ENCODE measurements around the gene CHRNA10.

The CHRNA10 gene

DNA sequence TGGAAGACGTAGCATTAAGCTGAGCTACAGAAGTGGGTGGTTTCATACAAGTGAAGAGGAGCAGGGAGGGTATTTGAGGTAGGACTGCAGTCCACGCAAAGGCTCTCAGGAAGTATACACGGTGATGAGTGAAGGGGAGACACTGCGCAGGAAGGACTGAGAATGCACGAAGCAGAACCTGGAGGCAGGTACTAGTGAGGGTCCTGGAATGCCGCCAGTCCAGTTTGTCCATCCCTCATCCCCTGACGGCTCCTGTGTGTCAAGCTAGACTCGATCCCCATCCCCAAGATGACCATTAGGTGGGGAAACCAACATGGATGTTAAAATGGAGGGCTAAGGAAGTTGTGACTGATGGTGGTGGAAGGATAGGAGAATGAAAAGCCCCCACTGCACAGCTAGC lies 53.2 kb downstream of the CHRNA10 start:
- Mint-ChIP-seq H3K36me3 (ENCODE audit: insufficient read depth) (no peaks in the 10 kb centered on the region), H3K9me3 (no peaks in the 10 kb centered on the region), H3K4me1 (peaks cover 13% of the 10 kb centered on the region), H3K27me3 (peaks cover 13% of the 10 kb centered on the region), H3K27ac (ENCODE audit: low read depth) (no peak overlapping the region), H3K4me3 (no peak overlapping the region)
- no peak for ATAC-seq (replicated peaks; ENCODE audit: extremely low read depth, poor library complexity, severe bottlenecking)
- no peak for DNase-seq (ENCODE audit: low spot score in 2 of 2)

DNA sequence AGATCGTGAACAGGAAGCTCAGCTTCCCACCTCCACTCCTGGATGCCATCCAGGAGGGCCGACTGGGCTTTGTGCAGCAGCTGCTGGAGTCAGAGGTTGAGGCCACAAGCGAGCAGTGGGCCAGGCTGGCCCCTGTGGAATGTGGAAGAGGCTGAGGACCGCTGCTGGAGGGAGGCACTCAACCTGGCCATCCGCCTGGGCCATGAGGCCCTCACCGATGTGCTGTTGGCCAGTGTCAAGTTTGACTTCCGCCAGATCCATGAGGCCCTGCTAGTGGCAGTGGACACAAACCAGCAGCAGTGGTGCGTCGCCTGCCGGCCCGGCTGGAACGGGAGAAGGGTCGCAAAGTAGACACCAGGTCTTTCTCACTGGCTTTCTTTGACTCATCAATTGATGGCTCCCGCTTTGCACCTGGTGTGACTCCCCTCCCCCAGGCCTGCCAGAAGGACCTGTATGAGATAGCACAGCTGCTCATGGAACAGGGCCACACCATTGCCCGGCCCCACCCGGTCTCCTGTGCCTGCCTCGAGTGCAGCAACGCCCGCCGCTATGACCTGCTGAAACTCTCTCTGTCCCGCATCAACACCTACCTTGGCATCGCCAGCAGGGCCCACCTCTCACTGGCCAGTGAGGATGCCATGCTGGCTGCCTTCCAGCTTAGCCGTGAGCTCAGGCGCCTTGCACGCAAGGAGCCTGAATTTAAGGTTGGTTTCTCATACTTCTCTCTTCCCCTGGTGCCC lies 54.3 kb downstream of the CHRNA10 start:
- ATAC-seq (replicated peaks; ENCODE audit: extremely low read depth, poor library complexity, severe bottlenecking) (no peak), DNase-seq (ENCODE audit: low spot score in 2 of 2) (no peak)
- Mint-ChIP-seq H3K27me3 (peaks cover 13% of the 10 kb centered on the region), H3K27ac (ENCODE audit: low read depth) (no peak overlapping the region), H3K4me1 (peaks cover 13% of the 10 kb centered on the region), H3K4me3 (no peak overlapping the region), H3K9me3 (no peaks in the 10 kb centered on the region), H3K36me3 (ENCODE audit: insufficient read depth) (no peaks in the 10 kb centered on the region)

GRCh38 chr11:3615998-3616397 lies 55.2 kb downstream of the CHRNA10 start:
- H3K9me3 Mint-ChIP-seq = no peaks in the 10 kb centered on the region
- H3K4me1 Mint-ChIP-seq = peaks cover 13% of the 10 kb centered on the region
- DNase-seq (ENCODE audit: low spot score in 2 of 2) = no peak
- no peak for ATAC-seq (replicated peaks; ENCODE audit: extremely low read depth, poor library complexity, severe bottlenecking)
- no peak overlapping the region for H3K27ac Mint-ChIP-seq (ENCODE audit: low read depth)
- H3K4me3 Mint-ChIP-seq = no peak overlapping the region
- peaks cover 13% of the 10 kb centered on the region for H3K27me3 Mint-ChIP-seq
- no peaks in the 10 kb centered on the region for H3K36me3 Mint-ChIP-seq (ENCODE audit: insufficient read depth)
